Keratinocyte (primary cell): ENCODE data around the gene ACP7.

Experiments
- CTCF ChIP-seq, 3 experiments: IDR thresholded peaks in 1 of 3; conservative IDR thresholded peaks in 1 of 3; optimal IDR thresholded peaks in 1 of 3; 2 replicates in 2 of 3; 3 replicates in 1 of 3; pipeline versions ENCODE3 to v1.5.1; 2011; ENCODE audit warnings: low read length in 3 of 3, mild to moderate bottlenecking in 3 of 3, moderate library complexity in 2 of 3, control low read depth in 1 of 3, inconsistent platforms in 1 of 3; ENCODE audit not compliant: insufficient read depth in 2 of 3; ENCODE audit errors: extremely low read depth in 1 of 3
- EZH2 ChIP-seq: IDR thresholded peaks from one replicate; pipeline ENCODE4 v1.6.1; 2012; ENCODE audit warnings: inconsistent platforms, mild to moderate bottlenecking, low read length, moderate library complexity

DNA sequence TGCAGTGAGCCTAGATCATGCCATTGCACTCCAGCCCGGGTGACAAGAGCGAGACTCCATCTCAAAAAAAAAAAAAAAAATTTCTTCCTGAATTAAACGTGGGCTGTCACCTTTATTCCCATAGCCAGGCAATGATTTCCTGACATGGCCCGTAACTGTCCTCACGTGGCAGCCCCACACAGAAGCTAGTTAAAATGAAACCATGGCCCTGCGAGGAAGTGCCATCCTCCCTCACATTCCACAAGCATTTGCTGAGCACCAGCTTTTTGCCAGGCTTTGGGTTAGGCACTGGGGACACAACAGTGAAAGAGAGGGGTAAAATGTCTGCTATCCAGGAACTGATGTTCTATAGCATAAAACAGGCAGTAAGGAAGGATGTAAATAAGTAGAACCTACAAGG, 38.7 kb upstream of the ACP7 start:
- TF ChIP-seq CTCF (optimal IDR thresholded peaks at IDR 0.05 in 1 of 3, IDR thresholded peaks at IDR 0.05 in 1 of 3, conservative IDR thresholded peaks at IDR 0.05 in 1 of 3; ENCODE audit: extremely low read depth in 1 of 3, insufficient read depth in 2 of 3, low read length in 3 of 3): no peak
- no peak for TF ChIP-seq EZH2
